ENCODE measurements around the gene CBFA2T3. TPM values are rescaled to one million over a fixed set of nuclear protein-coding genes. Genes with fewer than 3 reads are reported as not detected.

Gene CBFA2T3
- total and polyA plus RNA-seq, 2 of the 8 experiments (the other 6 are each of a cell fraction or from before 2014, with no cell fraction given), result 0.51 to 1.3 TPM

DNA sequence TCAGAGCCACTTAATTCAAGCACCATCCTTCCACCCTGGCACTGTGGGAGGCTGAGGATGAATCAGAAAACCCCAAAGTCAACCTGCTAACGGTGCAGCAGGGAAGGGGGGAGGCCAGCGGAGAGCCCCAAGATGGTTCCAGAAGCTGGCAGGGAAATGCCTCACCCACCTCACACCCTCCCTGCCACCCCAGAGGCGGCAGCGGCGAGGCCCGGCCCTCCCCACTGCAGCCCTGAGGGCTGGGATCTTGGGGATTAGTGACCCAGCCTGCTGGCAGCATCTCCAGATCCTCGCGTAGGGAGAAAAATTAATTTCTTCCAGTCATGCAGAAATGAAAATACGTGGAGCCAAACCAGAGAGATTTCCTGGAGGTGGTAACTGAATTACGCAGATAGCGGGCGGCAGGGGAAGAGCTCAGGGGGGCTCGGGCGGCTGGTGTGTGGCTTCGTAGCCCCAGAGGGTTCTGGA lies 38.2 kb downstream of the CBFA2T3 start (continued):
- TF ChIP-seq, protein P1, sequence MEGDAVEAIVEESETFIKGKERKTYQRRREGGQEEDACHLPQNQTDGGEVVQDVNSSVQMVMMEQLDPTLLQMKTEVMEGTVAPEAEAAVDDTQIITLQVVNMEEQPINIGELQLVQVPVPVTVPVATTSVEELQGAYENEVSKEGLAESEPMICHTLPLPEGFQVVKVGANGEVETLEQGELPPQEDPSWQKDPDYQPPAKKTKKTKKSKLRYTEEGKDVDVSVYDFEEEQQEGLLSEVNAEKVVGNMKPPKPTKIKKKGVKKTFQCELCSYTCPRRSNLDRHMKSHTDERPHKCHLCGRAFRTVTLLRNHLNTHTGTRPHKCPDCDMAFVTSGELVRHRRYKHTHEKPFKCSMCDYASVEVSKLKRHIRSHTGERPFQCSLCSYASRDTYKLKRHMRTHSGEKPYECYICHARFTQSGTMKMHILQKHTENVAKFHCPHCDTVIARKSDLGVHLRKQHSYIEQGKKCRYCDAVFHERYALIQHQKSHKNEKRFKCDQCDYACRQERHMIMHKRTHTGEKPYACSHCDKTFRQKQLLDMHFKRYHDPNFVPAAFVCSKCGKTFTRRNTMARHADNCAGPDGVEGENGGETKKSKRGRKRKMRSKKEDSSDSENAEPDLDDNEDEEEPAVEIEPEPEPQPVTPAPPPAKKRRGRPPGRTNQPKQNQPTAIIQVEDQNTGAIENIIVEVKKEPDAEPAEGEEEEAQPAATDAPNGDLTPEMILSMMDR (IDR thresholded peaks at IDR 0.05; ENCODE audit: control extremely low read depth in 1 of 3, insufficient read depth in 1 of 3, low read depth in 1 of 3, low read length in 3 of 3), result no peak
- TF ChIP-seq, protein P2, sequence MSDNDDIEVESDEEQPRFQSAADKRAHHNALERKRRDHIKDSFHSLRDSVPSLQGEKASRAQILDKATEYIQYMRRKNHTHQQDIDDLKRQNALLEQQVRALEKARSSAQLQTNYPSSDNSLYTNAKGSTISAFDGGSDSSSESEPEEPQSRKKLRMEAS (IDR thresholded peaks at IDR 0.05), result no peak
